AG04450 (cell line): ENCODE results near the gene DYRK3. TPM values are rescaled to one million over a fixed set of nuclear protein-coding genes. Genes with fewer than 3 reads are reported as not detected.

Source experiments
- CTCF ChIA-PET: fragments of 300-600, 350-600 bp; formaldehyde crosslinking; extraction: SDS; loops from one replicate; lab custom pipeline; 2022; ENCODE audit warnings: antibody characterized with exemption, inconsistent platforms; lab: Charles Lee
- POLR2A ChIA-PET: fragments of 350-600 bp; formaldehyde crosslinking; extraction: SDS; loops from one replicate; lab custom pipeline; 2021; ENCODE audit warnings: antibody characterized with exemption, inconsistent platforms; lab: Yijun Ruan, JAX
- DNase-seq: peaks from one replicate; pipeline ENCODE4 v3.0.0-alpha.2; 2011; ENCODE audit warnings: low read depth, low spot score
- H3K27ac ChIP-seq: one replicate; pipeline ENCODE4 v1.5.1; 2012; ENCODE audit warnings: low read depth, low read length, control low read depth
- H3K27me3 ChIP-seq: one replicate; pipeline ENCODE4 v1.6.0; 2012; ENCODE audit warnings: low read length; ENCODE audit not compliant: control insufficient read depth, insufficient read depth
- H3K4me3 ChIP-seq: 2 replicates; pipeline ENCODE4 v1.5.1; 2011; ENCODE audit warnings: mild to moderate bottlenecking, low read depth, low read length, control low read depth
- H3K9me3 ChIP-seq: 2 replicates; pipeline ENCODE4 v1.5.1; 2012; ENCODE audit warnings: low read length; ENCODE audit not compliant: control insufficient read depth, insufficient read depth
- polyA plus RNA-seq: library from polyadenylated mRNA; depleted of rRNA; stranded (reverse); fragments of >200 nt; gene quantifications from 2 replicates; pipeline ENCODE4 v1.2.3, GENCODE V29; 2011
- TF ChIP-seq, protein P1 (sequence below): IDR thresholded peaks from 2 replicates; pipeline ENCODE4 v1.5.1; 2011; ENCODE audit warnings: low read depth, low read length, control low read depth, inconsistent platforms

The DYRK3 gene
- polyA plus RNA-seq, 1 experiment = 13.4 TPM

DNA sequence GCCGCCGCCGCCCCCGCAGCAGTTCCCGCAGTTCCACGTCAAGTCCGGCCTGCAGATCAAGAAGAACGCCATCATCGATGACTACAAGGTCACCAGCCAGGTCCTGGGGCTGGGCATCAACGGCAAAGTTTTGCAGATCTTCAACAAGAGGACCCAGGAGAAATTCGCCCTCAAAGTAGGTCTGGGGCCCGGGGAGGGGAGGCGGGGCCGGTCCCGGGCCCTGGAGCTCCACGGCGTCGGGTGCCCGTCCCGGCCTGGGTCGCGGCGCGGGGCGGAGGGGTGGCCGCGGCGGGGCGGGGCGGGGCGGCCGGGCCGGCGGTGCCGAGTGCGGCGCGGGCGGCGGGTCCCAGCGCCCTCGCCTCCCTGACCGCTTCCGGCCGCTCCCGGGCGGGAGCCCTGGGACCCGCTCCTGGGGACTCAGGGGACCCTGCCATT lies 50.0 kb downstream of the DYRK3 start:
- Histone ChIP-seq H3K9me3 (no peaks in the 10 kb centered on the region), H3K27ac (peak overlapping the region; percentile 91), H3K4me3 (peak overlapping the region; percentile 81), H3K27me3 (no peaks in the 10 kb centered on the region)
- TF ChIP-seq, protein P1, sequence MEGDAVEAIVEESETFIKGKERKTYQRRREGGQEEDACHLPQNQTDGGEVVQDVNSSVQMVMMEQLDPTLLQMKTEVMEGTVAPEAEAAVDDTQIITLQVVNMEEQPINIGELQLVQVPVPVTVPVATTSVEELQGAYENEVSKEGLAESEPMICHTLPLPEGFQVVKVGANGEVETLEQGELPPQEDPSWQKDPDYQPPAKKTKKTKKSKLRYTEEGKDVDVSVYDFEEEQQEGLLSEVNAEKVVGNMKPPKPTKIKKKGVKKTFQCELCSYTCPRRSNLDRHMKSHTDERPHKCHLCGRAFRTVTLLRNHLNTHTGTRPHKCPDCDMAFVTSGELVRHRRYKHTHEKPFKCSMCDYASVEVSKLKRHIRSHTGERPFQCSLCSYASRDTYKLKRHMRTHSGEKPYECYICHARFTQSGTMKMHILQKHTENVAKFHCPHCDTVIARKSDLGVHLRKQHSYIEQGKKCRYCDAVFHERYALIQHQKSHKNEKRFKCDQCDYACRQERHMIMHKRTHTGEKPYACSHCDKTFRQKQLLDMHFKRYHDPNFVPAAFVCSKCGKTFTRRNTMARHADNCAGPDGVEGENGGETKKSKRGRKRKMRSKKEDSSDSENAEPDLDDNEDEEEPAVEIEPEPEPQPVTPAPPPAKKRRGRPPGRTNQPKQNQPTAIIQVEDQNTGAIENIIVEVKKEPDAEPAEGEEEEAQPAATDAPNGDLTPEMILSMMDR = no peak
- ChIA-PET POLR2A (interaction anchor here (1.3 kb wide), 1 partner anchor 11 kb away, joined by 4 read pairs; no protein-coding TSS in a partner anchor), CTCF (no interaction called here)
- DNase-seq = no peak

DNA sequence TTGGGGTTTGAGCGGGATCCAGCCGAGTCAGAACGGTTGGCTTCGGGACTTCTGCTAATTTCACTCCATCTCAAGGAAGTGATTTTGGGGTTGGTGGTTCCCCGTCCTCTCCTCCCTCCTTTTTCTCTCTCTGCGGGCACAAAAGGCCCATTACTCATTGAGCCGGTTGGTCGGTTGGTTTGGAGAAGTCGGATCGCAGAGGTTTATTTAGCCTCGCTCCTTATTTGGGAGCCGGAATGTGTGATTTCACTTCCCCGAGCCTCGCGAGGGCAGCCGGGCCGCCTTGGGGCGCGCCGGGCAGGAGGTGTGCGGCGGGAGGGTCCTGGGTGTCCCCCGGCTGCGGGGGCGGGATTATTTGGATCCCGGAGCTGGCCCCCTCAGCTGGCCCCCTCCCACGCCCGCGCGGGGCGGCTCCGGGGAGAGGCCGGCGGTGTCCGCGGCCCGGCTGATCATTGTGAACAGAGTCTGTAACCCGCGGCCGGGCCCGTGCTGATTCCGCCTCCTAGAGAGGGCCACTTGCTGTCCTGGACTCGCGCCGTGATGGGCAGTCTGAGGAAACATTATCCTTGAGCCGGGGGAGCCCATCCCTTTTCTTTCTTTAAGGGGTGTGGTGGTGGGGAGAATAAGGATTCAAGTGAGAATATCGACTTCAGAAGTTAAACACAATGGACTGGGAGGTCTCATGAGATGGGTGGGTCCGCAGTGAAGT lies 50.6 kb downstream of the DYRK3 start:
- H3K4me3 ChIP-seq = peak overlapping the region; percentile 81
- TF ChIP-seq, protein P1 = no peak
- no peaks in the 10 kb centered on the region for H3K27me3 ChIP-seq
- CTCF ChIA-PET = no interaction called here
- POLR2A ChIA-PET = interaction anchor here (1.3 kb wide), 1 partner anchor 11 kb away, joined by 4 read pairs; no protein-coding TSS in a partner anchor
- H3K27ac ChIP-seq = peak overlapping the region; percentile 91
- no peak for DNase-seq
- H3K9me3 ChIP-seq = no peaks in the 10 kb centered on the region

DNA sequence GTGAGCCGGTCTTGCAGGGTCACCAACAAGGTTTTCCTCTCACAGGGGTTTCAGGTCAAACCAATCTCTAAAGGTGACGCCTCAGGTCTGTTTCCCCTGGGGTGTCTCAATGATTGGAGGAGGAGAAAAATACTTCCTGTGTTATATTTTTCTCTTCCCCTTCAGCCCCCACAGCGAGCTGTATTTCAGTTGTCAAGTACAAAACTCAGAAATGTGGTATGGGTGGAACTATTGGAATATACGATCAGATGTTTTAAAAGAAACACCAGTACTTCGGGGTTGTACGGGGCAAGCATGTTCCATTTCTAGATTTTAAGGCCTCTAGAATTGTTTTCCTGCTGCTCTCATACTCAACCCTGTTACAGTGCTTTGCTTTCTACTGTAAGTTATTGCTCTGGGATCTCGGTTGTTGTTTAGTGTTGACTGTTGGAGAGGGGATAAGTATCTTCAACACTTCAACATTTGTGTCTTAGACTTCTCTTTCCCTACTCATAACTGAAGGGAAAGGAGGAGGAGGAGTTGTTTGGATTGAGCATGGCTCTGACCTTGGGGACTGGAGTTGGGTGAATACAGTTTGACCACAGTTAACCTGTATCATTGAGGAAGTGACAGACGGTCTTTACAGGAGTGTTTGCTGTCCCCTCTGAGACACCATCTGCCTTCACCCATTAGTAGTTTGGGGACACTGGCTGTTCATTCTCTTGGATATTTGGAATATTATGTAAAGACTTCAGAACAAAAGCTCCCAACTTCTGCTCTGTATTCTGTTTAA lies 51.3 kb downstream of the DYRK3 start:
- no peaks in the 10 kb centered on the region for H3K27me3 ChIP-seq
- ChIA-PET CTCF (interaction anchor here (1.7 kb wide), 1 partner anchor 74 kb away, joined by 15 read pairs; the partner anchor contains the start of gene EIF2D), POLR2A (no interaction called here)
- H3K9me3 ChIP-seq = no peaks in the 10 kb centered on the region
- H3K4me3 ChIP-seq = peak overlapping the region; percentile 81
- DNase-seq = no peak
- TF ChIP-seq, protein P1 = no peak
- peak overlapping the region; percentile 61 for H3K27ac ChIP-seq

DNA sequence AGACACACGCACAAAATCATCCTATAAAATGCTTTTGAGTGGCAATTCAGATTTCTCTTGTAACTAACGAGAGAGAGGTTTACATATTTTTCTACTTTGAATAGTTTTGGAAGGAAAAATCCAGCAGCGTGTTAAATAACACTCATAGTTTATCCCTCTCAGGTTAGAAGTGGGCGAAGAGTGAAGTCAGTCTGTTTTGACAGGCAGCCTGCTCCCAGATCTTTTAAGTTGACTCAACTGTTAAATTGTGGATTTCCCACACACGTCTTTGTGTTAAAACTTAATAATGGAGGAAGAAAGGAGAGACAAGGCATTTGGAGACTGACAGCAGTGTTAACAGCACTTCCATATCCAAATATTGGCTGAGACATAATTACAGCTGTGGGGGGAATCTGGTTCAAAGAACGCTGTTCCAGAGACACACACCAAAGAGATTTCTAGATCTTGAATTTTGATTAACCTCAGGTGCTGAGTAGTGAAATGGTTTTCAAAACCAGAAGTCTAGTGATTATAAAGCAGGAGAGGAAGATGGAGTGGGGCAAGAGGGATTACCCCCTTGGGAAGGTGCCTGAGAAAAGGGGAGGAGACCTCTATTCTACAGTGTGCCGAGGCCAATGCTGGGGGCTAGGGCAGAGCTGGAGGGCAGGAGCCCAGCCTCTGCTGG lies 52.0 kb downstream of the DYRK3 start:
- DNase-seq = no peak
- TF ChIP-seq, protein P1 = no peak
- Histone ChIP-seq H3K27ac (peak overlapping the region; percentile 39), H3K27me3 (no peaks in the 10 kb centered on the region), H3K9me3 (no peaks in the 10 kb centered on the region), H3K4me3 (peak overlapping the region; percentile 81)
- CTCF ChIA-PET = interaction anchor here (1.1 to 5.3 kb wide), 3 partner anchors 23 to 224 kb away, joined by 3 to 30 read pairs (median 15); partner anchors contain the start of gene EIF2D
- POLR2A ChIA-PET = no interaction called here
